GM12872 (cell line): Measurements from ENCODE around the gene RNF224.

Experiments used
- TF ChIP-seq, protein P1 (sequence below): IDR thresholded peaks from 3 replicates; pipeline ENCODE4 v1.5.1; 2011; ENCODE audit warnings: low read depth, mild to moderate bottlenecking, low read length, moderate library complexity; ENCODE audit not compliant: insufficient read depth

Gene RNF224

GRCh38 chr9:137251490-137252268 is 24.4 kb downstream of the RNF224 start:
- TF ChIP-seq, protein P1, sequence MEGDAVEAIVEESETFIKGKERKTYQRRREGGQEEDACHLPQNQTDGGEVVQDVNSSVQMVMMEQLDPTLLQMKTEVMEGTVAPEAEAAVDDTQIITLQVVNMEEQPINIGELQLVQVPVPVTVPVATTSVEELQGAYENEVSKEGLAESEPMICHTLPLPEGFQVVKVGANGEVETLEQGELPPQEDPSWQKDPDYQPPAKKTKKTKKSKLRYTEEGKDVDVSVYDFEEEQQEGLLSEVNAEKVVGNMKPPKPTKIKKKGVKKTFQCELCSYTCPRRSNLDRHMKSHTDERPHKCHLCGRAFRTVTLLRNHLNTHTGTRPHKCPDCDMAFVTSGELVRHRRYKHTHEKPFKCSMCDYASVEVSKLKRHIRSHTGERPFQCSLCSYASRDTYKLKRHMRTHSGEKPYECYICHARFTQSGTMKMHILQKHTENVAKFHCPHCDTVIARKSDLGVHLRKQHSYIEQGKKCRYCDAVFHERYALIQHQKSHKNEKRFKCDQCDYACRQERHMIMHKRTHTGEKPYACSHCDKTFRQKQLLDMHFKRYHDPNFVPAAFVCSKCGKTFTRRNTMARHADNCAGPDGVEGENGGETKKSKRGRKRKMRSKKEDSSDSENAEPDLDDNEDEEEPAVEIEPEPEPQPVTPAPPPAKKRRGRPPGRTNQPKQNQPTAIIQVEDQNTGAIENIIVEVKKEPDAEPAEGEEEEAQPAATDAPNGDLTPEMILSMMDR = no peak

- TF ChIP-seq, protein P1 = no peak
Observed at GRCh38 chr9:137252555-137253506, 25.5 kb downstream of the RNF224 start.

- TF ChIP-seq, protein P1 = no peak
Observed at GRCh38 chr9:137253717-137254623, 26.7 kb downstream of the RNF224 start.

DNA sequence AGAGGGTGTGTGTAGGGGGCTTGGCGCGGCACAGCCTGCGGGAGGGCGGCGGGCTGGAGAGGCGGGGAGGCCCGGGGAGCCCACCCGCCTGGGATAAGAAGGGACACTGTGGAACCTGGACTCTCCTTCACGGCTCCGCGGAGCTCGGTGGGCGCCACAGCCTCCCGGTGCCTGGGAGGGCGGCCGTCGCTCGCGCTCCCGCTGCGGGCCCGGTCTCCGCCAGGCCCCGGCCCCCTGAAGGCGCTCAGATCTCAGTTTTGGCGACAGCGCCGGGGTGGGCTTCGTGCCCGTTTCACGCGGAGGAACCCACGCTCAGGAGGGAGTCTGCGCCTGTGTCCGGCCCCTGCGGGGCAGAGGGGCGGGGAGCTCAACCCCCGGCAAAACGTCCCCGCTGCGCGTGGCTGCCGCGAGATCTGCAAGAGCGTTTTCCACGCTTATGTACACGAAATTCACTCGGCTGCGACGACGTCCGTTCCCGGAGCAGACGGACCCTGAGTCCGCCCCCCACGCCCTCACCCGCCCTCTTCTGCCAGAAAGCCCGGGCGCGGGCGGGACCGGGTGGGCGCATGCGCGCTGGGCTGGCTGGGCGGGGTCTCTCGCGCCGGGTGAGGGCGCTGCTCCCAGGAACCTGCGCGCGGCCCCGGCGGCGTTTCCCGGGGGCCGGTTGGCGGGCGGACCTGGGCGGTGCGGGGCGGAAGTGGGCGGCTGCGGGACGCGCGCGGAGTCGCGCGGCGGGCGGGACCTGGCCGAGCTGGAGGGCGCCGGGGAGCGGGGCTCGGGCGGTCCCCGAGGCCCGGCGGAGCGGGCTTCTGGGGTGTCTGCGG is 27.5 kb downstream of the RNF224 start, which contains the start of gene NELFB:
Gene NELFB, plus strand, starts transcription at position 704 of the 824 bp plus-strand sequence.
- TF ChIP-seq, protein P1 = no peak

DNA sequence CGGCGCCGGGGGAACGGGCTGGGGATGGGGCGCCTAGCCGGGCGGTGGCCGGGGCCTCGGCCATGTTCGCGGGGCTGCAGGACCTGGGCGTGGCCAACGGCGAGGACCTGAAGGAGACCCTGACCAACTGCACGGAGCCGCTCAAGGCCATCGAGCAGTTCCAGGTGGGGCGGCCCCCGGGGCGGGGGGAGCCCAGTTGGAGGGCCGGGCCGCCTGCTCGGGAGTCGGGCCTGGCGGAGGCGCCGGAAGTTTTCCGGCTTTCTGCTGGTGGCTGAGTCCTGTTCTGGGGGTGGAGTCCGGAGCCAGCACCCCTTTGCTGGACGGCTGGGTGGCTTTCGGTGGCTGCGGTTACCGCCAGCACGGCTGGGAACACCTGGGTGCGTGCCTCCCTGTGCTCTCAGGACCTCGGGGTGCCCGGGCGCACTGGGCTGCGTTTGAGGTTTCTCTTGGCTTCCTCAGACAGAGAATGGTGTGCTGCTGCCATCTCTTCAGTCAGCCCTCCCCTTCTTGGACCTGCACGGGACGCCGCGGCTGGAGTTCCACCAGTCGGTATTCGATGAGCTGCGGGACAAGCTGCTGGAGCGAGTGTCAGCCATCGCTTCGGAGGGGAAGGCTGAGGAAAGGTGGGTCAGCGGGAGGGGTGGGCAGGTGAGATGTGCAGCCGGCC is 28.3 kb downstream of the RNF224 start:
- TF ChIP-seq, protein P1 = no peak

- TF ChIP-seq, protein P1 = no peak
Observed at GRCh38 chr9:137256362-137256761, 29.1 kb downstream of the RNF224 start.
